GM18867 (cell line): ENCODE results near the gene TMEM259.

Experiments used
- ATAC-seq: cut with Tn5 transposase; IDR thresholded peaks from one replicate; pipeline ENCODE4 v1.9.1; 2021; ENCODE audit warnings: mild to moderate bottlenecking, moderate library complexity; ENCODE audit not compliant: unreplicated experiment

TMEM259 gene

GRCh38 chr19:1004803-1005664 lies 15.9 kb downstream of the TMEM259 start:
- no peak for ATAC-seq

GRCh38 chr19:1004204-1004802 lies 16.6 kb downstream of the TMEM259 start:
- ATAC-seq = no peak

GRCh38 chr19:1003283-1003682 lies 17.6 kb downstream of the TMEM259 start:
- no peak for ATAC-seq

- no peak for ATAC-seq
Observed at GRCh38 chr19:1002600-1002999, 18.3 kb downstream of the TMEM259 start.

- no peak for ATAC-seq
Observed at GRCh38 chr19:1001538-1002166, 19.3 kb downstream of the TMEM259 start.

GRCh38 chr19:1000591-1001537 lies 20.1 kb downstream of the TMEM259 start:
- no peak for ATAC-seq

GRCh38 chr19:1000095-1000494 lies 20.8 kb downstream of the TMEM259 start, which contains the start of gene GRIN3B:
Gene GRIN3B, plus strand, starts transcription at chr19:1000419. Its CDS starts 19 bp downstream, at chr19:1000438.
- no peak for ATAC-seq

GRCh38 chr19:999379-999719 lies 21.6 kb downstream of the TMEM259 start:
- ATAC-seq = no peak

- ATAC-seq = no peak
Observed at GRCh38 chr19:998064-998463, 22.9 kb downstream of the TMEM259 start.

GRCh38 chr19:996051-996838 lies 24.7 kb downstream of the TMEM259 start:
- ATAC-seq = no peak

- no peak for ATAC-seq
Observed at GRCh38 chr19:995051-995827, 25.7 kb downstream of the TMEM259 start.

GRCh38 chr19:994516-994915 lies 26.4 kb downstream of the TMEM259 start:
- ATAC-seq = no peak

- no peak for ATAC-seq
Observed at GRCh38 chr19:993831-994393, 27.0 kb downstream of the TMEM259 start.

- ATAC-seq = no peak
Observed at GRCh38 chr19:993361-993830, 27.5 kb downstream of the TMEM259 start.

GRCh38 chr19:992670-993055 lies 28.3 kb downstream of the TMEM259 start:
- ATAC-seq = no peak

GRCh38 chr19:991932-992669 lies 28.8 kb downstream of the TMEM259 start:
- ATAC-seq = no peak

GRCh38 chr19:991174-991931 lies 29.6 kb downstream of the TMEM259 start:
- ATAC-seq = no peak
